ENCODE data around the gene BHLHA15. TPM values are rescaled to one million over a fixed set of nuclear protein-coding genes. Genes with fewer than 3 reads are reported as not detected.

BHLHA15 gene
- total RNA-seq, 6 experiments from 2014 or later, result 0.33 TPM; not detected in 5

DNA sequence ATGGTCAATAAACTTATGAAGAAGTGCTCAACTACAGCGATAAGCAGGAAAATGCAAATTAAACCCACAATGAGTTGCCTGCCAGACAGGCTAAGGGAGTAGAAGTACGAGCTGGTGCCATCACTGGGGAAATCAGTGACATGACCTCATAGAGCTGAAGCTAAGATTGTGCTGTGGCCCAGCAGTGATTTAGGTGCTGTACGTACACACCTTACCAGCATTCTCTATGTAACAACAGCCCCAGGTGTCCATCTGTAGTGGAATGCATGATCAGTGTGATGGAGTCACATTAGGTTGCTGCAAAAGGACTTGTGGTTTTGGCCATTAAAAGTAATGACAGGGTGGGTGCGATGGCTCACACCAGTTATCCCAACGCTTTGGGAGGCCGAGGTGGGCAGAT, 46.5 kb downstream of the BHLHA15 start:
- peaks cover 8% of the 10 kb centered on the region for H3K4me1 Mint-ChIP-seq (ENCODE audit: low read depth)
- no peak overlapping the region for H3K27ac Mint-ChIP-seq
- no peaks in the 10 kb centered on the region for H3K27me3 Mint-ChIP-seq (ENCODE audit: insufficient read depth)
- peaks cover 27% of the 10 kb centered on the region for H3K36me3 Mint-ChIP-seq (ENCODE audit: low read depth)
- TF ChIP-seq CTCF (IDR thresholded peaks at IDR 0.05), result no peak
- no peak overlapping the region for H3K4me3 Mint-ChIP-seq
- H3K9me3 Mint-ChIP-seq, result no peaks in the 10 kb centered on the region
- no peak for DNase-seq

Other genes starting within 250 kb of the BHLHA15 start
- not detected for gene OCM2, start 221.2 kb upstream of the BHLHA15 start, total RNA-seq (2021; fragmentation: NEBNext Ultra II Directional; extraction: Animal tissue kit (Norgen Biotek cat#: 25700))
- gene LMTK2, start 104.6 kb upstream of the BHLHA15 start, total RNA-seq (2021; fragmentation: NEBNext Ultra II Directional; extraction: Animal tissue kit (Norgen Biotek cat#: 25700)), result 10 to 100 TPM in 3 of 6 experiments, 1 to 10 TPM in 3; 9.2 to 13.5 (median 10.0) TPM
- 10 to 100 TPM; 25.6 to 35.6 (median 29.3) TPM for gene TECPR1, start 40.8 kb downstream of the BHLHA15 start, total RNA-seq (2021; fragmentation: NEBNext Ultra II Directional; extraction: Animal tissue kit (Norgen Biotek cat#: 25700))
- gene BRI3, start 70.2 kb downstream of the BHLHA15 start, total RNA-seq (2021; fragmentation: NEBNext Ultra II Directional; extraction: Animal tissue kit (Norgen Biotek cat#: 25700)), result 100 to 1,000 TPM; 288 to 304 (median 295) TPM
- gene BAIAP2L1, start 189.7 kb downstream of the BHLHA15 start, total RNA-seq (2021; fragmentation: NEBNext Ultra II Directional; extraction: Animal tissue kit (Norgen Biotek cat#: 25700)), result 10 to 100 TPM; 12.9 to 17.5 (median 14.2) TPM

All from HFFc6 (cell line).